Measurements from ENCODE around the gene PRKCA. TPM values are rescaled to one million over a fixed set of nuclear protein-coding genes. Genes with fewer than 3 reads are reported as not detected.
"Not testable (repeated sequence)": the region's sequence is repeated elsewhere in the genome, so short reads cannot be mapped to it uniquely, and the experiment has no call there.

The PRKCA gene
- total RNA-seq, 2 donors from 2014 or later: 8.3 to 26.5 TPM

GRCh38 chr17:66319226-66319625 is 16.8 kb downstream of the PRKCA start:
- intact Hi-C loops (cut with DNase I): no loop called here
- Histone ChIP-seq H3K4me1 (replicated peaks) (no peaks in the 10 kb centered on the region), H3K27me3 (replicated peaks; ENCODE audit: insufficient read depth) (no peaks in the 10 kb centered on the region), H3K27ac (no peak overlapping the region), H3K36me3 (no peaks in the 10 kb centered on the region), H3K9me3 (no peaks in the 10 kb centered on the region), H3K4me3 (no peak overlapping the region)
- DNase-seq (ENCODE audit: low spot score): no peak
- 66% methylated on average over 4 of the region's 4 CpGs for WGBS
- no peak for TF ChIP-seq POLR2AphosphoS5 (IDR thresholded peaks at IDR 0.05)
- no peak for TF ChIP-seq CTCF (IDR thresholded peaks at IDR 0.05)
- no peak for TF ChIP-seq POLR2A (IDR thresholded peaks at IDR 0.05)

DNA sequence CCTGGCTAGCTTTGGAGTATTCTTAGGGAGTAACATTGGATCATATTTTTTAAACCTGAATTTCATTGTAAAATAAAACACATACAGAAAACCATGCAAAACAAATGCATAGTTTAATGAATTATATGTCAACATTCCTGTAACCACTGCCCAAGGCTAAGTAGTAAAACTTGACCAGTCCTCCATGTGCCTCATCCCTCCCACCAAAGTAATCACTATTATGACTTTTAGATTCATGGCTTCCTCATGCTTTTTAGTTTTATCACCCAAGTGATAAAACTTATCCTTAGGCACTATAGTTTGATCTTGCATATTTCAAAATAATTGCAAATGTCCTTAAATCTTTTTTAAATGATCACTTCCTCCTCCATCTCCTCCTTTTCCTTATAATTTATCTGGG is 20.4 kb downstream of the PRKCA start:
- no peaks in the 10 kb centered on the region for H3K9me3 ChIP-seq
- TF ChIP-seq POLR2A (IDR thresholded peaks at IDR 0.05): no peak
- no peak for TF ChIP-seq POLR2AphosphoS5 (IDR thresholded peaks at IDR 0.05)
- no peak for TF ChIP-seq CTCF (IDR thresholded peaks at IDR 0.05)

DNA sequence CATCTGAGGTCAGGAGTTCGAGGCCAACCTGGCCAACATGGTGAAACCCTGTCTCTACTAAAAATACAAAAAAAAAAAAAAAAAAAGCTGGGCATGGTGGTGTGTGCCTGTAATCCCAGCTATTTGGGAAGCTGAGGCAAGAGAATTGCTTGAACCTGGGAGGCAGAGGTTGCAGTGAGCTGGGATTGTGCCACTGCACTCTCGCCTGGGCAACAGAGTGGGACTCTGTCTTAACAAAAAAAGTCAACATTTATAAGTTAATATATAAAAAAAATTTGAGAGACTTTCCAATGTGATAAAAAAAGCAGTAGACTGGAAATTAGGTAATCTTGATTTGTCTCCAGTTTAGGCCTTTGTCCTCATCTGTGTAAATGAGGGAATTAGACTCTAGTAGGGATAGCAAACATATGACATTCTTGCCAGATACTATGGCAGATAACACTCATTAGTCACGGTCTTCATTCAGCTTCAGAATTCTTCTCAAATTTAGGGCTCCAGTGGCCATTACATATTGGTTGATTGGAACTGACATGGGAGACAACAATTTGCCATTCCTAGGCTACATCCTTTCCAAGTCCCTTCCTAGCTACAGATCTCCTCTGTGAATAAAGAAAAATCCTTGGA is 22.1 kb downstream of the PRKCA start:
- intact Hi-C loops (cut with DNase I); H3K4me3 ChIP-seq; H3K27me3 ChIP-seq (replicated peaks; ENCODE audit: insufficient read depth); DNase-seq (ENCODE audit: low spot score); H3K9me3 ChIP-seq; H3K36me3 ChIP-seq; H3K4me1 ChIP-seq (replicated peaks); H3K27ac ChIP-seq: not testable (repeated sequence)
- WGBS: 84% methylated on average over 3 of the region's 3 CpGs

More for the DNA sequence above, 20.4 kb downstream of the PRKCA start:
- no peak overlapping the region for H3K27ac ChIP-seq
- no peak overlapping the region for H3K4me3 ChIP-seq
- DNase-seq (ENCODE audit: low spot score): no peak
- no peaks in the 10 kb centered on the region for H3K36me3 ChIP-seq
- no peaks in the 10 kb centered on the region for H3K27me3 ChIP-seq (replicated peaks; ENCODE audit: insufficient read depth)
- H3K4me1 ChIP-seq (replicated peaks): no peaks in the 10 kb centered on the region
- intact Hi-C loops (cut with DNase I): no loop called here

GRCh38 chr17:66326476-66327047 is 24.1 kb downstream of the PRKCA start:
- 97% methylated on average over 2 of the region's 2 CpGs for WGBS
- intact Hi-C loops (cut with DNase I): no loop called here

GRCh38 chr17:66330646-66331037 is 28.2 kb downstream of the PRKCA start:
- no peak overlapping the region for H3K4me3 ChIP-seq
- H3K27ac ChIP-seq: no peak overlapping the region
- H3K9me3 ChIP-seq: no peaks in the 10 kb centered on the region
- H3K4me1 ChIP-seq (replicated peaks): no peaks in the 10 kb centered on the region
- DNase-seq (ENCODE audit: low spot score): no peak
- H3K36me3 ChIP-seq: no peaks in the 10 kb centered on the region
- no peaks in the 10 kb centered on the region for H3K27me3 ChIP-seq (replicated peaks; ENCODE audit: insufficient read depth)
- 43% methylated on average over 2 of the region's 2 CpGs for WGBS
- intact Hi-C loops (cut with DNase I): no loop called here
- no peak for TF ChIP-seq POLR2AphosphoS5 (IDR thresholded peaks at IDR 0.05)
- no peak for TF ChIP-seq CTCF (IDR thresholded peaks at IDR 0.05)
- TF ChIP-seq POLR2A (IDR thresholded peaks at IDR 0.05): no peak

More at GRCh38 chr17:66326476-66327047, 24.1 kb downstream of the PRKCA start:
- TF ChIP-seq CTCF (IDR thresholded peaks at IDR 0.05) (no peak), POLR2A (IDR thresholded peaks at IDR 0.05) (no peak), POLR2AphosphoS5 (IDR thresholded peaks at IDR 0.05) (no peak)
- Histone ChIP-seq H3K27ac (no peak overlapping the region), H3K4me3 (no peak overlapping the region), H3K9me3 (no peaks in the 10 kb centered on the region), H3K4me1 (replicated peaks) (no peaks in the 10 kb centered on the region), H3K36me3 (no peaks in the 10 kb centered on the region), H3K27me3 (replicated peaks; ENCODE audit: insufficient read depth) (no peaks in the 10 kb centered on the region)
- no peak for DNase-seq (ENCODE audit: low spot score)

Measured in prostate gland (tissue), 2 donors.